ENCODE data around the gene UBE2C.
"Not testable (repeated sequence)": the region's sequence is repeated elsewhere in the genome, so short reads cannot be mapped to it uniquely, and the experiment has no call there.

The UBE2C gene

GRCh38 chr20:45812157-45813005 is at the start of gene UBE2C:
Gene UBE2C (plus strand): TSS chr20:45812644. CDS start chr20:45812696, 52 bp downstream.
- peak; percentile 99 for FAIRE-seq

GRCh38 chr20:45764618-45765282 is 47.7 kb upstream of the UBE2C start:
- not testable (repeated sequence) for FAIRE-seq

- FAIRE-seq: no peak
Observed at GRCh38 chr20:45765307-45765875, 47.1 kb upstream of the UBE2C start.

- no peak for FAIRE-seq
Observed at GRCh38 chr20:45765980-45766379, 46.5 kb upstream of the UBE2C start.

- no peak for FAIRE-seq
Observed at GRCh38 chr20:45768479-45768878, 44.0 kb upstream of the UBE2C start.

- peak; percentile 73 for FAIRE-seq
Observed at GRCh38 chr20:45771182-45771759, 41.2 kb upstream of the UBE2C start.

- no peak for FAIRE-seq
Observed at GRCh38 chr20:45772693-45773092, 39.8 kb upstream of the UBE2C start.

- FAIRE-seq: no peak
Observed at GRCh38 chr20:45774945-45775344, 37.5 kb upstream of the UBE2C start.

- FAIRE-seq: no peak
Observed at GRCh38 chr20:45775411-45775810, 37.0 kb upstream of the UBE2C start.

- FAIRE-seq: no peak
Observed at GRCh38 chr20:45776931-45777330, 35.5 kb upstream of the UBE2C start.

- no peak for FAIRE-seq
Observed at GRCh38 chr20:45779011-45779915, 33.2 kb upstream of the UBE2C start.

GRCh38 chr20:45780159-45780558 is 32.3 kb upstream of the UBE2C start:
- FAIRE-seq: no peak

GRCh38 chr20:45781391-45781931 is 31.0 kb upstream of the UBE2C start:
- no peak for FAIRE-seq

- FAIRE-seq: no peak
Observed at GRCh38 chr20:45782890-45783289, 29.6 kb upstream of the UBE2C start.

- FAIRE-seq: no peak
Observed at GRCh38 chr20:45783656-45784294, 28.7 kb upstream of the UBE2C start.

- no peak for FAIRE-seq
Observed at GRCh38 chr20:45788351-45788750, 24.1 kb upstream of the UBE2C start.

GRCh38 chr20:45792317-45793118 is 19.9 kb upstream of the UBE2C start:
- FAIRE-seq: no peak

- FAIRE-seq: no peak
Observed at GRCh38 chr20:45796337-45797065, 15.9 kb upstream of the UBE2C start.

- FAIRE-seq: not testable (repeated sequence)
Observed at GRCh38 chr20:45797510-45797909, 14.9 kb upstream of the UBE2C start.

GRCh38 chr20:45797955-45798354 is 14.5 kb upstream of the UBE2C start:
- FAIRE-seq: not testable (repeated sequence)

Data from A204.1 (cell line).